Stimulated activated CD4-positive, alpha-beta T cell treated with anti-CD3 and anti-CD28 coated beads, Interleukin-1b, Interleukin-23, amount 100 ng/mL, for 48 hours (primary cell): Measurements from ENCODE around the gene PRKCH.
A peak's percentile ranks its signal among the peaks of the same experiment; 100 is the strongest.

Experiments used
- DNase-seq: peaks from one replicate; pipeline ENCODE4 v3.0.0-alpha.2; 2020

Gene PRKCH

DNA sequence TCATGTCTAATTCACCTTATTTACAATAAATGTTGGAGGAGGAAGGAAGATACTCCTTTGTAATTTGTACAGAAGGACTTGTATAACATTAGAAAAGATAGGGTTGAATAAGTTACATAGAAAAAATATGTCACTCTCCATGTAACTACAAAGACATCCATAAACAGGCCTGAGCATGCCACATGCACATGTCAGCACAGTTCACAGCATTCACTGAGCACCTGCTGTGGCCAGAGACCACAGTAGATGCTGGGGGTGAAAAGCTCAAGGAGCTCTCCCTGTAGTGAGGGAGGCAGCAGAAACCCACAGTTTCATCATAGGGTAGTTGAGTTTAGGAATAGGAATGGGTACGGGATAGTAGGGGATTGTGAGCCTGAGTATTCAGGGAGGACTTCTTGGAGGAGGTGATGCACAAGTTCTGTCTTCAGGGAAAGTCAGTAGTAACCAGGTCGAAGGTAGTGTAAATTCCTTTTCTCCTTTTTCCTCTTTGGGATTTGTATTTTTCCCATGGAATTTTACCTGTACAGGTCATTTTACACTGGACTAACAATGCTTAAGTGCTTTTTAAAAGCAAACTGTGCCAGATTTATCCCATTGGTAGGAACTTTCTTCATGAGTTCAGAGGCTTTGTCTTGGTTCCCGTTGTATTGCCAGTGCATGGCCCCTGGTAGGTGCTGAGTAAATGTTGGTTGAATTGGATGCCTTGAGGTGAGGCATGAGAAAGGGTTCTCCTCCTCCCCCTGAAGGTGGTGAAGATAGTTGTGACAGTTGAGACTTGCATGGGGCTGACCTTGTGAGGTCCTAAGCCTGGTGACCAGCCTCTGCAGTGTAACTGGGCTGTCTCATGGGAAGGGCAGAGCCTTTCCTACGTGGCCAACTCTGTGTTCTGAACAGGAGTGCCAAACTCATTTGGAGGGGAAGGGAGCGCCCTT lies 20.2 kb downstream of the PRKCH start:
- no peak for DNase-seq

- DNase-seq, result peak; percentile 88
Observed at GRCh38 chr14:61342486-61342885, 21.1 kb downstream of the PRKCH start.

DNA sequence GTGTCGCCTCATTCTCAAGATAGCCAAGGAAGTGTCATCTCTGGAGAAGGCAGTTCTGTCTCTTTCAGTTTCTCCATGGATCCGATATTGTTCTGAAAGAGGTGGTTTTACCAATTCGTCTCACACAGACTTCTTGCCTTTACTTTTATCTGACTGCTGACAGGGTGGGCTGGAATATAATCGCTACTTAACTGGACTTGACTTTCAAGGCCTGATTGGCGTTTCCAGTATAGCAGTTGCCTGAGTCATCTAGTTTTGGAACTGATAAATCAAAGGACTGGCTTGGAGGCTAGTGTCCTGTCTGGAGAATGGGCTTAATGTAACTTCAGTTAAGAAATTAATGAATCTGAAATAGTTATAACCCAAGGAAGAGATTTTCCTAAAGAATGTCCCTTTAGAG lies 21.6 kb downstream of the PRKCH start:
- no peak for DNase-seq

GRCh38 chr14:61343471-61343870 lies 22.1 kb downstream of the PRKCH start:
- no peak for DNase-seq

GRCh38 chr14:61343991-61344405 lies 22.6 kb downstream of the PRKCH start:
- peak; percentile 63 for DNase-seq

DNA sequence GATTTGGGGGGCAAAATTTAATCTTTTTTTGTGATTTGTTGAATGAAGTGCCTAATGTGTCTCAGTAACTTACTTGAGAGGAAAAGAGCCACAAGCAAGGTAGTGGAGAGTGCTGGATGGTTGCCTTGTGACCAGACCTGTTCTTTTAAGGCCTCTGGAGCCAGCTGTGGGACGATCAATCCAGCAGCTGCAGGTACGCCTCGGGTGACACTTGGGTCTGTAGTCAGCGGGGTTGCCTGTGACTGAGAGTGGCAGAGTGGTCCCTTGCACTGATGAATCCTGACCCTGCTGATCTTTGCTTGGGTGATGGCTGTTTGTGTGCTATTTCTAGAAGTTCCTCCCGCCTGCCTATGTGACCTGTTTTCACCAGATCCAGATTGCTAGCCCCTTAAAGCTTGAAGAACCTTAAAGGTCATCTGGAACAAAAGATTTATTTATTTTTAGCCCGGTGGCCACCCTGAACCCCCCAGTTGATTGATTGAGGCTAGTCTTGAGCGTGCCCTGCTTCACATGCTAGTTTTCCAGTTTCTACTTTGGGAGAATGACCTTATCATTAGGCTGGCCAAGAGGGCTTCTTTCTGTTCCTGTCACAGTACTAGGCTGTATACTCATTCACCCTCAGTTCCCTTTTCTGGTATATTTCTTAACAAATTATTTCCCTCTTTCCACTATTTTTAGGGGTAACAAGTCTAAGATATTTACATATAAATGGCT lies 23.2 kb downstream of the PRKCH start:
- no peak for DNase-seq

DNA sequence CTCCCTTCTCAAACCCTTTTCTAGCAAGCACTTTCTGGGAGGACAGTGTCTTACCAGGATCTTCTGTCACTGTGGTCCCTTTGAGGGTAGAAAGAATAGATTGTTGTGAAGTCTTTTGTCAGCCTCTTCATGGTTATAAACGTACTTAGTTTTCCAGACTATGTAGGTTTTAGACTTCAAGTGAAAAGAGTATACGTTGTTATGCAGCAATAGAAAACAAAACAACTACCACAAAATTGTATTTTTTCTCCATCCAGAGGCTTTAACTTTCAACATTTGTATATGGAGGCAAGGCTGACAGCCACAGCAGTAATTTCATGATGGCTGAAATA lies 23.7 kb downstream of the PRKCH start:
- no peak for DNase-seq

- no peak for DNase-seq
Observed at GRCh38 chr14:61346221-61346620, 24.8 kb downstream of the PRKCH start.

DNA sequence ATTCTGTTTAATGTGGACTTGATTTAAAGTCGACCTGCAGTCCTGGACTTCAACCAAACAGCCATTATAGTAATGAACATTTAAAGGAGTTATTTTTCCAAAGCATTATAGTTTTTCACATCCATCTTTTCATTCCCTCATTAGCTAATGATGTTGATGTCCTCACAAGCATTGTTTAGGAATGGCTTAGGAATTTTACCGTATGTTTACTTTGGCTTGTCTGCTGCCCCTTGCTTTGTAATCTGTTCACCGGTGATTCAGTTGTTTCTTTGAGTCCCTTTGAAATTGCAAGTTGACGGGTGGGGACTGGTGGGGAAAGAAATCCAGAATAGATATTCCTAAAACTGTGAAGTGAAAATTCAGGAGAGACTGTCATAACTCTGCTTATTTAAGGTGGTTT lies 25.4 kb downstream of the PRKCH start:
- DNase-seq, result no peak

DNA sequence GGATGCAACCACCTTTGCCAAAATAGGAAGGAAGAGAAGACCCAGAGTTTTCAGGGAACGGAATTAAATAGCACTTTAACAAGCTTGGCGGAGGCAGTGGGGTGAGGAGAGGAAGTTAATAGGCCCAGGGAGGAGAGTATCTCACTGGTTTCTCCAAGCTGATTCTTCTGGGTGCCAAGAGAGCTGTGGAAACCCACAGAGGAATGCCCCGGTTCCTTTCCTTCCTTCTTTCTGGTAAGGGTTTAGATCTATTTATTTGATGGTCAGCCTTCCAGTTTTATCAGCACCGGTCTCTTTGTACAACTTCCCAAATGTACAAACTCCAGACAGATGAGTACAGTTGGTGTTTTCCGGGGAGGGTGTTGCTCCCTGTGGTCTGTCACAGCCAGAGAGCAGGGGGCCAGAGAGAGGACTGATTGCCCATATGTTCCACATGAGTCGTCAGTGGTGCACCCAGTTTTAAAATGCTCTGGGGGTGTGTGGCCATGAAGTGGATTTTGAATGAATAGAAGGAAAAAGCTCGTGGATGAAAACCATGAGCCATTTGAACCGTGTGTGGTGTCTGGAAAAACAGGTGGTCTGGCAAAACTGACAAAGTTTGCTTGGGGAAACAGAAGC lies 26.6 kb downstream of the PRKCH start:
- peak; percentile 46 for DNase-seq

DNA sequence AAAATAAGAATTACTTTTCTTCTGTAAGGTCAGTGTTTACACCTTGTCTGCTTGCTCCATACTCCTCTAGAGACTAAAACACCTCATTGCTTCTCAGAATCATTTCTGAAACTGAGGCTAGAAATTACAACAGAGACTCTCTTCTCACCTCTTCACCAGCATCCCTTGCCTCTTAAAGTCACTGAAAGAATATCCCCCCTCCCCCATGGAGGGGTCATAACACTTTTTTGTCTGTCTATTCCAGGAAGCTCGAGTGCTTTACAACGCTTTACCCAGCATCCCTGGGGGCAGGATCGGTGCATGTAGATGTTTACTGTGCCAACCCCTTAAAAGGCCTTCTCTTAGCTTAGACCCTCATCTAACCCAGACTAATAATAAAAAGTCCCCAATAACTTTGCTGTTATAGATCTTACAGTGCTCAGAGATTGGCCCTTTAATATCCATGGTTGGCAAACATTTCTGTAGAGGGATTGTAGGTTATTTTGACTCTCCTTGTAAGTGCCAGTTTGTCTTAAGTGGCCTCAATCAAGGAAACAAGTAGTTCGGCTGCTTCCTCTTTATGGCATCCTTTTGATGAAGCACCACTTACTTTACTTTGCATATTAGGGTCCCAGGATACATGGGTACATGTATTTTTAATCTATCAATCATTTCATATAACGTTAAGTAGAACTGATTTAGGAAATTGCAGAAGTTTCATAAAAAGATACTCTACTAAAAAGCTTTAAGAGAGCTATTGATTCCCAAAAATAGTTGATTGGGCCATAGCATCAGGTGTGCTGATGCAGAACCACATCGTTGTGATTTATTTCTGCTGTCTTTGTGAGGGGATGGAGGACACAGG lies 29.3 kb downstream of the PRKCH start:
- DNase-seq, result peak; percentile 64

DNA sequence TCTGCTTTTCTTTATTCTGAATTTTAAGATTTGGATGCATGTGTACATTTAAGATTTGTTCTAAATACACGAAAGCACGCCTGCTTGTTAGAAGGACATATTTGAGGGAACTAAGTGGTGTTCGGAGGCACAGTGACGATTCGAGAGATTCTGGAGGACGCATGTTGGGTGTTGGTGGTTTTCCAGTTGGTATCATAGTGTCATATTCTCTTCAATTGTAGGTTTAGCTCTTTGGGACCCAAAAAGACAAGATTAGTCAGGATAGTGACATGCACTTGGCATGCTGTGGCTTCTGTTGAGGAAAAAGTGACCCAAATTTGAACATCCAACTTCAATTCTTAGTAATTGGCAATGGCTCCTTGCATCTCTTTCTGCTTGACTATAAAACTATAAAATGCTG lies 30.1 kb downstream of the PRKCH start:
- DNase-seq, result no peak

GRCh38 chr14:61355892-61356325 lies 34.5 kb downstream of the PRKCH start:
- peak; percentile 73 for DNase-seq

- DNase-seq, result no peak
Observed at GRCh38 chr14:61357123-61357522, 35.7 kb downstream of the PRKCH start.

DNA sequence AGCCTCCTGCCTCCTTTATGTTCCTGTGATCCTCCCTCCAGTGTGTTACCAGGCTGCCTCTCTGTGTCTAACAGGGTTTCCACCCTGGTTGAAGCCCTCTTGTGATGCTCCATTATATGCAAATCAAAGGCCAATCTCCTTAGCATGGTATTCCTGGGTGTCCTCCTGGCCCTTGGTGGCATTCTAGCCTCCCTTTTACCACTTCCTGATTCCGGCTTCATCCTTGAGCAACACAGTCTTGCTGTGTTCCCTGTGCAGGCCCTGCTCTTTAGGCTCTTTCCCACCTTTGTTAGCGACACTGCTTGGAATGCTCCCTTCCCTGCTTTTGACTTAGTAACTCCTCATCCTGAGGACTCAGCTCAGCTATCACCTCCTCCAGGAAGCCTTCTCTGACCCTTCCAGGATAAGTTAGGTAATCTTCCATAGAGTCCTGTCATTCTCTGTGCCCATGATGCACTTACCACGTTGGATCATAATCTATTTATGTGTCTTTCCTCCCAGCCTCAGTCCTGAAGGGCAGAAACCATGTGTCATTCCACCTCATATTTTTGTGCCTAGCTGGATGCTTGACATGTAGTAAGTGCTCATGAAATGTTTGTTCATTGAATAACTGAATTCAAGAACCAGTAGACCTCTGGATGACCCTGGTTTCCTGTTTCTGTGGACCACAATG lies 37.3 kb downstream of the PRKCH start:
- DNase-seq, result no peak

GRCh38 chr14:61360796-61361525 lies 39.6 kb downstream of the PRKCH start:
- DNase-seq, result no peak

- no peak for DNase-seq
Observed at GRCh38 chr14:61362072-61362750, 40.8 kb downstream of the PRKCH start.

DNA sequence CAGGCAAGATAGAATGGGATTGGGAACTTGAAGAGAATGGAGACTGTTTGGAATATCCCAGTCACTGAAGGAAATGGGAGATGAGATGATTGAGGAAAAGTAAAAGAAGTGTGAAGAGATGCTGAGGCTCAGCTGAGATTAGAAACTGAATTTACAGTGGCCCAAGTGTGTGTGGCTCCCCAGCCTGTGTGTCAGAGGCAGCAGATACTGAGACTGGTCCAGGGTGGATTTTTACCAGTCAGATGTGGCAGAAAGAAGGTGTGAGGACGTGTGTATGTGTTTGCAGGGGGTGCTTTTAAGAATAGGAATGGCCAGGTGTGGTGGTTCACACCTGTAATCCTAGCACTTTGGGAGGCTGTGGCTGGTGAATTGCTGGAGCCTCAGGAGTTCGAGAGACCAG lies 42.9 kb downstream of the PRKCH start:
- DNase-seq, result no peak

- DNase-seq, result no peak
Observed at GRCh38 chr14:61365667-61366212, 44.4 kb downstream of the PRKCH start.

DNA sequence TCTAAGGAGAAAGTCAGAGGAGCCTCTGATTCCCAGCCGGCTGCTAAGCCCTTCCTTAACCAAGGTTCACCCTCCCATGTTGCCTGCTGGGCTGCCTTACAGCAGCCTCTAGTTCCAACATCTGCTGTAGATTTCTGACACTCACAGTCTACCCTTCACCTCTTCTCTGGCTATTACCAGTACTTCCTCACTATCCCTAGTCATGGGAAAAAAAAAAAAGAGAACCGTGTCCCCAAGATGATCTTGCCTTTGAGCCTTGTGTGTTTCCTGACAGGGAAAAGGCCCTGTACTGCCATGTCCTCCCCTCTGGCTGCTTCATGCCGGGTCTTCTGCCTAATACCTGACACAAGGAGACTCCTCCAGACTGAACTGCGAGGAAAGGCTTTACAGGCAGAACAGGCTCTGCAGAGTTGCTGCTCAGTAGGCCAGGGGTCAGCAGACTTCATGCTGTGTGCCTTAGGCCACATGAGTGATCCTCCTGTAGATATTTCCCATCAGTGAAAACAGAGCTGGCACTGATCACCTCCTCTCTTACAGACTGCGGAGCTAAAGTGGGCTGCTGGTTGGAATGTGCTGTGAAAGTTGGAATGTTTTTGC lies 46.8 kb downstream of the PRKCH start:
- DNase-seq, result no peak
